Kidney epithelial cell (primary cell): ENCODE results near the gene OPCML. TPM values are rescaled to one million over a fixed set of nuclear protein-coding genes. Genes with fewer than 3 reads are reported as not detected.

Experiments
- DNase-seq: peaks from one replicate; pipeline ENCODE4 v3.0.0-alpha.2; 2010; ENCODE audit warnings: low read depth
- H3K27me3 ChIP-seq: 2 replicates; pipeline ENCODE4 v1.6.0; 2011; ENCODE audit warnings: low read length; ENCODE audit not compliant: control insufficient read depth, insufficient read depth
- H3K36me3 ChIP-seq: 2 replicates; pipeline ENCODE4 v1.5.1; 2011; ENCODE audit warnings: low read length; ENCODE audit not compliant: control insufficient read depth, insufficient read depth
- H3K4me3 ChIP-seq: 2 replicates; pipeline ENCODE4 v1.5.1; 2011; ENCODE audit warnings: low read depth, mild to moderate bottlenecking, control low read depth, low read length
- total RNA-seq: library from RNA; depleted of rRNA; stranded (reverse); fragments of >200 nt; gene quantifications from 2 replicates; pipeline ENCODE4 v1.2.3, GENCODE V29; 2015
- TF ChIP-seq, protein P1 (sequence below): IDR thresholded peaks from 2 replicates; pipeline ENCODE4 v1.5.1; 2011; ENCODE audit warnings: mild to moderate bottlenecking, moderate library complexity, low read length, control low read depth, inconsistent platforms; ENCODE audit not compliant: insufficient read depth, poor library complexity, severe bottlenecking

The OPCML gene
- total RNA-seq, 1 donor from 2014 or later: under 0.01 TPM

DNA sequence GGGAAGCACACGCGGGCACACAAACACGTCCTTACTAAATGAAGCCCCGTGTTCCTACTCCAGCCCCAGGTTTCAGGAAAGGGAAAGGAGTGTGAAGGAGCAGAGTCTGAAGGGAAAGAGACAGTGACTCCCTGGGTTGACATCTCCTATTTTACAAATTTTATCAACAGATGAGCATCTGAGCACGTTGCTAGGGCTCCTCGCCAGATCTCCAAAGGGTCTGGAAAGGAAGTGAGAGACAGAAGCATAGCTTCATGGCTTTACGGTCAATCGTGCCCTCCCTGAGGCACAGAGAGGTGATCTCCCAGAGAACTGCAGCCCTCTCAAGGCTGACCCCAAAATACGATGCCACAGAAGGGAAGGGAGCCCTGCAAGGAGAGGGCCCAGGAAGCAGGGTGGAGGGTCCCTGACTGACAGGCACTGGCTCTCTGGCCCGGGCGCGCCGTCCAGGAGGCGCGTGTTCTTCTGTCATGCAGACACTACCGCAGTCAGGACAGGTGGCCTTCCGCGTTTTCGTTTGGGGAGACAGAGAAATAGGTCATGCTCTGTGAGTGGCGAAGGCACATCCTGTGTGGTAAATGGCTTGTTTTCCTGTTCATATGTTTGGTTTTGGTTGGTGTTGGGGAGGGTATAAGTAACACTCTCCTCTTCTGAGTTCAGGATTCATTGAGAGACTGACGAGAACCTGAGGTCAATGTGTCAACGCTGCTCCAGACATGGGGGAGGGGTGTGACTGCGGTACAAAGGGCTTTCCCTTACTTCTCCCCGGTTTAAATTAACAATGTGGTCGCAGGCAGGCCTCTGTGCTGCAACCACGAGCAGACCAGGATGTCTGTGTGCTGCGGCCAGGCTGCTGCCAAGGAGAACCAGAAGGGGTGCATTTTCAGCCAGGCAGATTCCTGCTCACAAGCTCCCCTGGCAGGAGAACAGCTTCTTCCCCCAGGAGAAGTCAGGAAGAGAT is 813.3 kb downstream of the OPCML start:
- no peaks in the 10 kb centered on the region for H3K36me3 ChIP-seq
- H3K27me3 ChIP-seq: no peaks in the 10 kb centered on the region
- TF ChIP-seq, protein P1, sequence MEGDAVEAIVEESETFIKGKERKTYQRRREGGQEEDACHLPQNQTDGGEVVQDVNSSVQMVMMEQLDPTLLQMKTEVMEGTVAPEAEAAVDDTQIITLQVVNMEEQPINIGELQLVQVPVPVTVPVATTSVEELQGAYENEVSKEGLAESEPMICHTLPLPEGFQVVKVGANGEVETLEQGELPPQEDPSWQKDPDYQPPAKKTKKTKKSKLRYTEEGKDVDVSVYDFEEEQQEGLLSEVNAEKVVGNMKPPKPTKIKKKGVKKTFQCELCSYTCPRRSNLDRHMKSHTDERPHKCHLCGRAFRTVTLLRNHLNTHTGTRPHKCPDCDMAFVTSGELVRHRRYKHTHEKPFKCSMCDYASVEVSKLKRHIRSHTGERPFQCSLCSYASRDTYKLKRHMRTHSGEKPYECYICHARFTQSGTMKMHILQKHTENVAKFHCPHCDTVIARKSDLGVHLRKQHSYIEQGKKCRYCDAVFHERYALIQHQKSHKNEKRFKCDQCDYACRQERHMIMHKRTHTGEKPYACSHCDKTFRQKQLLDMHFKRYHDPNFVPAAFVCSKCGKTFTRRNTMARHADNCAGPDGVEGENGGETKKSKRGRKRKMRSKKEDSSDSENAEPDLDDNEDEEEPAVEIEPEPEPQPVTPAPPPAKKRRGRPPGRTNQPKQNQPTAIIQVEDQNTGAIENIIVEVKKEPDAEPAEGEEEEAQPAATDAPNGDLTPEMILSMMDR: no peak
- H3K4me3 ChIP-seq: no peak overlapping the region
- no peak for DNase-seq

DNA sequence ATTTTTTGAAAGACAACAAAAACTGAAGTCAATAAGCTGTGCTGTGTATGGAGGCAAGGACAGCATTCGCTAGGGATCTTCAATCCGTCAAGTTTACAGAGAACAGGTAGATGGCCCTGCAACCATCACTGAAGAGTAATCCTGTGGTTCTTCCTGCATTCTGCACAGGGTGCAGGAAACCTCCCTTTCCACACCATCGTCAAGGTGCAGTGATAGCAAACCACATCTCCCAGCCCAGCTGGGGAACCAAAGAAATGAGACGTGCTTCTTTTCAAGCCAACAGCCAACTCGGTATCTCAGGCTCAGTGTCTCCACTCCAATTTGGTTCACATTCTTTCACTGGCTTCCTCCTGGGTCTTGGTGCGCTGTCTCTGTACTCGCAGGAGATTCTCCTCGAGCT is 814.5 kb downstream of the OPCML start:
- no peak overlapping the region for H3K4me3 ChIP-seq
- H3K36me3 ChIP-seq: no peaks in the 10 kb centered on the region
- DNase-seq: no peak
- TF ChIP-seq, protein P1: no peak
- peaks cover under 1% of the 10 kb centered on the region for H3K27me3 ChIP-seq

DNA sequence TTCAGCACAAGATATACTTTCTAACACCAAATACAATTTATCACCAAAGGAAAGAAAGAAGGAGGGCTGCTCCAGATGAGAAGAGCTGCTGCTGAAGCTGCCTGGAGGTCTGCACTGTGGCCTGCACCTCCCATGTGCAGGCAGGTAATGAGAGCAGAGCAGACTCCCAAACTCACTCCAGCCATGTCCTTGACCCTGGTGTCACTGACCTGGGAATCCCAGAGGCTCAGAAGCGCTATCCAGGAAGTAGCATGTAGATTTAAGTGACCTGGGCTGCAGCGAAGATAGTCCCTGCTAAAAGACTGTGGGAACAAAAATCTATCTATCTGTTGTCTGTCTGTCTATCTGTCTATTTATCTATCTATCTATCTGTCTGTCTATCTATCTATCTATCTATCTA is 816.3 kb downstream of the OPCML start:
- DNase-seq: no peak
- H3K4me3 ChIP-seq: no peak overlapping the region
- no peaks in the 10 kb centered on the region for H3K36me3 ChIP-seq
- H3K27me3 ChIP-seq: peaks cover 10% of the 10 kb centered on the region
- TF ChIP-seq, protein P1: no peak

DNA sequence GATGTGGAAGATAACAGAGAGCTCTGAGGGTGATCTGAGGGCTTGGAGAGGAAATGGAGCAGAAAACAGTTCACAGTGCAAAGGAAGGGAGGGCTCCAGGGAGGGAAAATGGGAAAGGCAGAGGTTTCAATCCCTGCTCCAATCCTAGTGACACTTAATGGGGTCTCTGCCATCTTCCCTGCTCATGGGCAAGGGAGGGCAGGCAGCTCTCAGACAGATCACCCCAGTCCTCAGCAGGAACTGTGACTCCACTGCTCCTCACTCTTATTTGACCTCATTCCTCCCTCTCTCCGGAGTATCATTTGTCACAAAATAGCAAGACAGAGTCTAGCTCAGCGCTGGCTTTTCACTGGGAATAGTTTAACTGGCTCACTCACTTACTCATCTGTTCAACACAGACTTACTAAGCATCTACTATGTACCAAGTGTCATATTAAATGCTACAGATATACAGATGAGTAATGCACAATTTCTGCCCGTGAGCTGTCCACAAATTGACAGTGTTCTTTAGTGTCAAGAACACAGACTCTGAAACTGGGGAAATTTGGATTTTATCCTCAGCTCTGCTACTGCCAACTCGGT is 817.4 kb downstream of the OPCML start:
- TF ChIP-seq, protein P1: no peak
- Histone ChIP-seq H3K27me3 (peaks cover 10% of the 10 kb centered on the region), H3K4me3 (no peak overlapping the region), H3K36me3 (no peaks in the 10 kb centered on the region)
- DNase-seq: no peak

DNA sequence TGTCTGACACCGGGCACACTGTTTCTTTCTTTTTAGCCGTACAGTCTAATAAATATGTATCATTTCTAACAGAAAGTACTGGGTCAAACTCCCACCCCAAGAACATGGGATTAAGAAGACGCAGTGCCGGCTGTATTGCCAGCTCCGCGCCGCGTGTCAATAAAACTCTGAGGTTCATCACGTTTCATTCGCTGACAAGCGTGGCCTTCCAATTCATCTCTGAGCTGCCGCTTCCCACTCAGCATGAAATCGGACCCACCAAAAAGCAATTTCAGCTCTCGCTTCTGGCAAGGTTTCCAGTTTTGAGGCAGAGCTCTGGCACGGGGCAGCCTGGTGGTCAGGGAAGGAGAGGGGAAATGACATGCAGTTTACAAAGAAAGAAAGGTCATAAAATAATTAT is 819.8 kb downstream of the OPCML start:
- DNase-seq: no peak
- TF ChIP-seq, protein P1: no peak
- Histone ChIP-seq H3K4me3 (peak overlapping the region; percentile 15), H3K27me3 (peaks cover 10% of the 10 kb centered on the region), H3K36me3 (no peaks in the 10 kb centered on the region)
